ENCODE results near the gene KPNA5.
"Not testable (repeated sequence)": the region's sequence is repeated elsewhere in the genome, so short reads cannot be mapped to it uniquely, and the experiment has no call there.

The KPNA5 gene

DNA sequence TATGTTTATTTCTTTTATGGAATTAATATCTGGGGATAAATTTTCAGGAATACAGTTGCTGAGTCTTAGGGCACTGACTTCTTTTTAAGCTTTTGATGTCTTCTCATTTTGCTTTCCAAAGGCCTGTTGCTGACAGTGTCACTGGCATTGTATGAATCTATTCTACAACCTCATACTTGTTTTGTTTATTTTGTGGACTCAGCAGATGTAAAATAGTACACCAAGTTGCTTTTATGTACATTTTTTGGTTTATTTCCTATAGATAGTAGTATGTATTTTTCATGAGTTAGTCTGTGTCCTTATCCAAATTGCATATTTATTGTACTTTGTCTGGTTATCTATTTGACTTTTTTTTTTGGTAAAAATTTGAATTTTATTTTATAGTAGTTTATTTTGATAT lies 49.5 kb downstream of the KPNA5 start:
- no peak overlapping the region for H2AFZ ChIP-seq (ENCODE audit: low read depth, low read length)
- H2BK15ac ChIP-seq (ENCODE audit: low read depth, poor library complexity, severe bottlenecking), result no peak overlapping the region
- DNase-seq, result no peak
- no peak overlapping the region for H4K91ac ChIP-seq (ENCODE audit: low read length)
- peaks cover 0 to 58% of the 10 kb centered on the region in 2 experiments for H3K36me3 ChIP-seq (ENCODE audit: control insufficient read depth in 1 of 2, insufficient read depth in 2 of 2, low read depth in 1 of 2, low read length in 2 of 2)
- H2AK5ac ChIP-seq (ENCODE audit: low read length, severe bottlenecking), result no peak overlapping the region
- H3K14ac ChIP-seq (ENCODE audit: low read length in 2 of 2), result no peak overlapping the region
- H2BK12ac ChIP-seq (ENCODE audit: low read length in 2 of 2), result no peak overlapping the region
- no peak overlapping the region for H3K9ac ChIP-seq (ENCODE audit: low read length)
- no peak overlapping the region for H3K18ac ChIP-seq (ENCODE audit: low read depth in 1 of 2, low read length in 2 of 2)
- no peak overlapping the region for H3K4me3 ChIP-seq (ENCODE audit: insufficient read depth in 1 of 2, low read depth in 1 of 2, low read length in 2 of 2)
- no peak overlapping the region for H3K23ac ChIP-seq (ENCODE audit: low read length in 2 of 2)
- H3K4me1 ChIP-seq (ENCODE audit: control insufficient read depth, insufficient read depth, low read depth, low read length), result no peaks in the 10 kb centered on the region
- H2BK120ac ChIP-seq (ENCODE audit: low read depth, low read length), result no peak overlapping the region
- H3K4ac ChIP-seq (ENCODE audit: low read depth in 1 of 2, low read length in 2 of 2), result no peak overlapping the region
- no peak overlapping the region for H4K8ac ChIP-seq (ENCODE audit: low read length)
- peaks cover 1% of the 10 kb centered on the region for H3K79me1 ChIP-seq (replicated peaks; ENCODE audit: low read length, poor library complexity, severe bottlenecking)
- no peak overlapping the region for H3K4me2 ChIP-seq (ENCODE audit: low read length, poor library complexity, severe bottlenecking)
- H2BK5ac ChIP-seq (ENCODE audit: low read depth, low read length, poor library complexity, severe bottlenecking), result no peak overlapping the region
- no peaks in the 10 kb centered on the region for H3K27me3 ChIP-seq (ENCODE audit: control insufficient read depth in 1 of 2, insufficient read depth in 1 of 2, low read length in 2 of 2)
- no peaks in the 10 kb centered on the region for H3K9me3 ChIP-seq (ENCODE audit: control insufficient read depth, low read length)
- no peak overlapping the region for H3K27ac ChIP-seq (ENCODE audit: low read length, poor library complexity, severe bottlenecking)

DNA sequence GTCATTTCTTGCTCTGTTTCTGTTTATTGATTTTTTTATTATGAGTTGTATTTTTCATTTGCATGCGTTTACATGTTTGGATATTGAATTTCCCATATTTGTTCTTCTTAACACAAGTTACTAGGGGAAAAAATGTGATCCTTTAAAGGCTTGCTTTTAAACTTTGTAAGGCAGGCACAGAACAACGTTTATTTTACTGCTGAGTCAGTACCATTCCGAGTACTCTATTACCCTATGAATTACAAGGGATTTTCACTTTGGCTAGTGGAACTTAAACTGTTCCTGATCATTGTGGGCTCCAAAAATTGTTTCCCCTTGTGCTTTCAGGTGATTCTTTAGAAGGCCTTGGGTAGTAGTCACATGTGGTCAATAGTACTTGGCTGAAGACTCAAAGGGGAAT lies 56.0 kb downstream of the KPNA5 start:
- H3K27me3 ChIP-seq (ENCODE audit: control insufficient read depth in 1 of 2, insufficient read depth in 1 of 2, low read length in 2 of 2), result no peaks in the 10 kb centered on the region
- H3K36me3 ChIP-seq (ENCODE audit: control insufficient read depth in 1 of 2, insufficient read depth in 2 of 2, low read depth in 1 of 2, low read length in 2 of 2), result peaks cover 0 to 8% of the 10 kb centered on the region in 2 experiments
- H3K4me1 ChIP-seq (ENCODE audit: control insufficient read depth, insufficient read depth, low read depth, low read length), result no peaks in the 10 kb centered on the region
- WGBS, result 100% methylated on average over 1 of the region's 3 CpGs
- no peak overlapping the region for H4K8ac ChIP-seq (ENCODE audit: low read length)
- H3K27ac ChIP-seq (ENCODE audit: low read length, poor library complexity, severe bottlenecking), result no peak overlapping the region
- no peak overlapping the region for H3K23ac ChIP-seq (ENCODE audit: low read length in 2 of 2)
- no peak overlapping the region for H2AFZ ChIP-seq (ENCODE audit: low read depth, low read length)
- H4K91ac ChIP-seq (ENCODE audit: low read length), result no peak overlapping the region
- H3K4me3 ChIP-seq (ENCODE audit: insufficient read depth in 1 of 2, low read depth in 1 of 2, low read length in 2 of 2), result no peak overlapping the region
- H3K4me2 ChIP-seq (ENCODE audit: low read length, poor library complexity, severe bottlenecking), result no peak overlapping the region
- no peak for DNase-seq
- no peak overlapping the region for H2AK5ac ChIP-seq (ENCODE audit: low read length, severe bottlenecking)
- H3K4ac ChIP-seq (ENCODE audit: low read depth in 1 of 2, low read length in 2 of 2), result no peak overlapping the region
- H3K18ac ChIP-seq (ENCODE audit: low read depth in 1 of 2, low read length in 2 of 2), result no peak overlapping the region
- H3K14ac ChIP-seq (ENCODE audit: low read length in 2 of 2), result no peak overlapping the region
- H3K79me1 ChIP-seq (replicated peaks; ENCODE audit: low read length, poor library complexity, severe bottlenecking), result peaks cover 2% of the 10 kb centered on the region
- no peak overlapping the region for H2BK120ac ChIP-seq (ENCODE audit: low read depth, low read length)
- no peak overlapping the region for H2BK15ac ChIP-seq (ENCODE audit: low read depth, poor library complexity, severe bottlenecking)
- H2BK5ac ChIP-seq (ENCODE audit: low read depth, low read length, poor library complexity, severe bottlenecking), result no peak overlapping the region
- no peak overlapping the region for H3K9ac ChIP-seq (ENCODE audit: low read length)
- peaks cover 8% of the 10 kb centered on the region for H3K9me3 ChIP-seq (ENCODE audit: control insufficient read depth, low read length)
- no peak overlapping the region for H2BK12ac ChIP-seq (ENCODE audit: low read length in 2 of 2)

DNA sequence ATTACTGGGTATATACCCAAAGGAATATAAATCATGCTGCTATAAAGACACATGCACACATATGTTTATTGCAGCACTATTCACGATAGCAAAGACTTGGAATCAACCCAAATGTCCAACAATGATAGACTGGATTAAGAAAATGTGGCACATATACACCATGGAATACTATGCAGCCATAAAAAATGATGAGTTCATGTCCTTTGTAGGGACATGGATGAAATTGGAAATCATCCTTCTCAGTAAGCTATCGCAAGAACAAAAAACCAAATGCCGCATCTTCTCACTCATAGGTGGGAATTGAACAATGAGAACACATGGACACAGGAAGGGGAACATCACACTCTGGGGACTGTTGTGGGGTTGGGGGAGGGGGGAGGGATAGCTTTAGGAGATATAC lies 59.5 kb downstream of the KPNA5 start:
- DNase-seq; H3K4me1 ChIP-seq (ENCODE audit: control insufficient read depth, insufficient read depth, low read depth, low read length): not testable (repeated sequence)

DNA sequence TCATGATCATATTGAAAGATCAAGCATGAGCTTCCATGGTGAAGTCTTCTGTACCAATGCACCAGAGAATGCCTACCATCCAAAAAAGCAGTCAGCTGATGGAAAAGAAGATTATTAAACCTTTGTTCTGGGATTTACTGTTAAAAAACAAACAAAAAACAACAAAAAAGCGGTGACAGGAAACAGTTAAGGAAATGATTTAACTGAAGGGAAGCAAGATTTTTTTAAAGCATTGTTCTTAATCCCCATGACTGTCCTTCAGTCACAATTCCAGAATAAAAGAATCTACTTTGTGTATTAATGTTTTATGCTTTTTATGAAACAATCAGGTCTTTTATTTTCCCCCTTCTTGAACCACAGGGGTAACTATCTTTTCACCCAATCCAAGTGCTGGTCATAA lies 60.6 kb downstream of the KPNA5 start:
- Histone ChIP-seq H2BK5ac (ENCODE audit: low read depth, low read length, poor library complexity, severe bottlenecking) (no peak overlapping the region), H2BK15ac (ENCODE audit: low read depth, poor library complexity, severe bottlenecking) (no peak overlapping the region), H2AK5ac (ENCODE audit: low read length, severe bottlenecking) (no peak overlapping the region), H2AFZ (ENCODE audit: low read depth, low read length) (no peak overlapping the region), H3K79me1 (replicated peaks; ENCODE audit: low read length, poor library complexity, severe bottlenecking) (peaks cover 1% of the 10 kb centered on the region), H4K91ac (ENCODE audit: low read length) (no peak overlapping the region), H3K4me2 (ENCODE audit: low read length, poor library complexity, severe bottlenecking) (no peak overlapping the region), H3K4ac (ENCODE audit: low read depth in 1 of 2, low read length in 2 of 2) (no peak overlapping the region), H3K18ac (ENCODE audit: low read depth in 1 of 2, low read length in 2 of 2) (no peak overlapping the region), H3K4me1 (ENCODE audit: control insufficient read depth, insufficient read depth, low read depth, low read length) (no peaks in the 10 kb centered on the region), H2BK120ac (ENCODE audit: low read depth, low read length) (no peak overlapping the region), H3K9ac (ENCODE audit: low read length) (no peak overlapping the region), H3K9me3 (ENCODE audit: control insufficient read depth, low read length) (peaks cover 17% of the 10 kb centered on the region), H3K36me3 (ENCODE audit: control insufficient read depth in 1 of 2, insufficient read depth in 2 of 2, low read depth in 1 of 2, low read length in 2 of 2) (no peaks in the 10 kb centered on the region), H3K4me3 (ENCODE audit: insufficient read depth in 1 of 2, low read depth in 1 of 2, low read length in 2 of 2) (no peak overlapping the region), H3K27me3 (ENCODE audit: control insufficient read depth in 1 of 2, insufficient read depth in 1 of 2, low read length in 2 of 2) (no peaks in the 10 kb centered on the region), H3K23ac (ENCODE audit: low read length in 2 of 2) (no peak overlapping the region), H3K27ac (ENCODE audit: low read length, poor library complexity, severe bottlenecking) (no peak overlapping the region), H3K14ac (ENCODE audit: low read length in 2 of 2) (no peak overlapping the region), H4K8ac (ENCODE audit: low read length) (no peak overlapping the region), H2BK12ac (ENCODE audit: low read length in 2 of 2) (no peak overlapping the region)
- DNase-seq, result no peak
- no CpG with 5 or more reads among the region's 1 CpG for WGBS

More for the DNA sequence above, 59.5 kb downstream of the KPNA5 start:
- not testable (repeated sequence) for H2BK120ac ChIP-seq (ENCODE audit: low read depth, low read length); H2BK15ac ChIP-seq (ENCODE audit: low read depth, poor library complexity, severe bottlenecking); H3K23ac ChIP-seq (ENCODE audit: low read length in 2 of 2); H3K14ac ChIP-seq (ENCODE audit: low read length in 2 of 2); H2AK5ac ChIP-seq (ENCODE audit: low read length, severe bottlenecking); H3K27me3 ChIP-seq (ENCODE audit: control insufficient read depth in 1 of 2, insufficient read depth in 1 of 2, low read length in 2 of 2); H3K4me2 ChIP-seq (ENCODE audit: low read length, poor library complexity, severe bottlenecking); H2BK5ac ChIP-seq (ENCODE audit: low read depth, low read length, poor library complexity, severe bottlenecking); H3K4ac ChIP-seq (ENCODE audit: low read depth in 1 of 2, low read length in 2 of 2); H4K91ac ChIP-seq (ENCODE audit: low read length); H2AFZ ChIP-seq (ENCODE audit: low read depth, low read length); H3K4me3 ChIP-seq (ENCODE audit: insufficient read depth in 1 of 2, low read depth in 1 of 2, low read length in 2 of 2); H3K79me1 ChIP-seq (replicated peaks; ENCODE audit: low read length, poor library complexity, severe bottlenecking); H3K9ac ChIP-seq (ENCODE audit: low read length); H3K36me3 ChIP-seq (ENCODE audit: control insufficient read depth in 1 of 2, insufficient read depth in 2 of 2, low read depth in 1 of 2, low read length in 2 of 2); H4K8ac ChIP-seq (ENCODE audit: low read length); H3K27ac ChIP-seq (ENCODE audit: low read length, poor library complexity, severe bottlenecking); H2BK12ac ChIP-seq (ENCODE audit: low read length in 2 of 2); H3K18ac ChIP-seq (ENCODE audit: low read depth in 1 of 2, low read length in 2 of 2)
- no CpG with 5 or more reads among the region's 3 CpGs for WGBS
- peaks cover 14% of the 10 kb centered on the region for H3K9me3 ChIP-seq (ENCODE audit: control insufficient read depth, low read length)

All from mesenchymal stem cell (in vitro differentiated cells and primary cell).